Melanocyte of skin (primary cell): ENCODE measurements around the gene NSFL1C. TPM values are rescaled to one million over a fixed set of nuclear protein-coding genes. Genes with fewer than 3 reads are reported as not detected.

ENCODE experiments used
- total RNA-seq, 2 donors: library from RNA; depleted of rRNA; stranded (reverse); fragments of >200 nt; gene quantifications; 2 replicates each; pipeline ENCODE4 v1.2.3, GENCODE V29; 2012

The NSFL1C gene
- total RNA-seq: 10 to 100 TPM; 22.0 to 23.3 TPM

GRCh38 chr20:1466211-1467081 is at the start of gene NSFL1C:
TSS of gene NSFL1C (minus strand) at chr20:1466849. CDS start at chr20:1466824, 25 bp downstream.

GRCh38 chr20:1491281-1491840 is 24.7 kb upstream of the NSFL1C start, which contains the start of gene SIRPB2:
TSS of gene SIRPB2 (minus strand) at chr20:1491420. CDS start at chr20:1491359, 61 bp downstream.

GRCh38 chr20:1392693-1393506 is 73.7 kb downstream of the NSFL1C start, which contains the start of gene FKBP1A:
TSS of gene FKBP1A (minus strand) at chr20:1393054. CDS start at chr20:1392998, 56 bp downstream.

Other genes with a start within 250 kb of the NSFL1C start
- not detected for gene RAD21L1, start 240.8 kb downstream of the NSFL1C start, total RNA-seq
- 10 to 100 TPM in 1 of 2 donors, 1 to 10 TPM in 1; 7.0 to 12.4 TPM for gene SNPH, start 200.6 kb downstream of the NSFL1C start, total RNA-seq
- 1 to 10 TPM in 1 of 2 donors, under 1 TPM in 1; 0.69 to 1.7 TPM for gene SDCBP2, start 137.7 kb downstream of the NSFL1C start, total RNA-seq
- gene FKBP1A, start 73.8 kb downstream of the NSFL1C start, total RNA-seq: 100 to 1,000 TPM in 1 of 2 donors, 10 to 100 TPM in 1; 87.8 to 206 TPM
- not detected for gene SIRPB2, start 24.6 kb upstream of the NSFL1C start, total RNA-seq
- gene SIRPD, start 90.9 kb upstream of the NSFL1C start, total RNA-seq: not detected
- gene SIRPB1, start 153.2 kb upstream of the NSFL1C start, total RNA-seq: 1 to 10 TPM in 1 of 2 donors, not detected in 1; 6.2 TPM
- gene SIRPG, start 190.9 kb upstream of the NSFL1C start, total RNA-seq: not detected